ENCODE results near the gene PBX1.

PBX1 gene

DNA sequence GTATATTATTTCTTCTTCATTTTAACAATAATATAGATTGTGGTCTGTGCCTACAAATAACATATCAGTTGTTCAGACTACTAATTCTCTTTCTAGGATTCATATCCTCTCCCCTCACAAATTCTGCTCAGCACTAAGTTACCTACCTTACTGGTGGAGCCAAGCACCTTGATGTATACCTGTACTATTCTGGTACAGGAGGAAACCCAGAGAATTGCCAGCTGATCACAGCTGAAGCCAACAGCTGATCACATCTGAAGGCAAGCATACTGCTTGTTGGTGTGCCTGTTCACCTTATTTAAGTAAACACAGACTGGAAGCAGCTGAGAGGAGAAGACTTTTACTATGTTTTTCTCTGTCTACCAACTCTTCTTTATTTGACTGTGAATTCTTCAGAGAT lies 101.8 kb downstream of the PBX1 start:
- Histone ChIP-seq H3K4me1 (ENCODE audit: low read depth, poor library complexity, severe bottlenecking) (peaks cover 28% of the 10 kb centered on the region), H3K4me2 (peak overlapping the region; percentile 63), H4K20me1 (ENCODE audit: insufficient read depth) (no peaks in the 10 kb centered on the region), H3K27me3 (ENCODE audit: insufficient read depth, low read depth) (no peaks in the 10 kb centered on the region), H3K9ac (no peak overlapping the region), H2AFZ (ENCODE audit: low read depth) (no peak overlapping the region), H3K27ac (peak overlapping the region; percentile 21), H3K79me2 (ENCODE audit: insufficient read depth, low read depth) (no peaks in the 10 kb centered on the region), H3K36me3 (ENCODE audit: insufficient read depth) (no peaks in the 10 kb centered on the region), H3K4me3 (IDR thresholded peaks at IDR 0.05; ENCODE audit: insufficient read depth, low read depth, low read length) (no peak overlapping the region)
- TF ChIP-seq, protein P1, sequence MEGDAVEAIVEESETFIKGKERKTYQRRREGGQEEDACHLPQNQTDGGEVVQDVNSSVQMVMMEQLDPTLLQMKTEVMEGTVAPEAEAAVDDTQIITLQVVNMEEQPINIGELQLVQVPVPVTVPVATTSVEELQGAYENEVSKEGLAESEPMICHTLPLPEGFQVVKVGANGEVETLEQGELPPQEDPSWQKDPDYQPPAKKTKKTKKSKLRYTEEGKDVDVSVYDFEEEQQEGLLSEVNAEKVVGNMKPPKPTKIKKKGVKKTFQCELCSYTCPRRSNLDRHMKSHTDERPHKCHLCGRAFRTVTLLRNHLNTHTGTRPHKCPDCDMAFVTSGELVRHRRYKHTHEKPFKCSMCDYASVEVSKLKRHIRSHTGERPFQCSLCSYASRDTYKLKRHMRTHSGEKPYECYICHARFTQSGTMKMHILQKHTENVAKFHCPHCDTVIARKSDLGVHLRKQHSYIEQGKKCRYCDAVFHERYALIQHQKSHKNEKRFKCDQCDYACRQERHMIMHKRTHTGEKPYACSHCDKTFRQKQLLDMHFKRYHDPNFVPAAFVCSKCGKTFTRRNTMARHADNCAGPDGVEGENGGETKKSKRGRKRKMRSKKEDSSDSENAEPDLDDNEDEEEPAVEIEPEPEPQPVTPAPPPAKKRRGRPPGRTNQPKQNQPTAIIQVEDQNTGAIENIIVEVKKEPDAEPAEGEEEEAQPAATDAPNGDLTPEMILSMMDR (conservative IDR thresholded peaks at IDR 0.05; ENCODE audit: low read depth, low read length), result peak; percentile 8; the same call in 1 of the 2 replicates

DNA sequence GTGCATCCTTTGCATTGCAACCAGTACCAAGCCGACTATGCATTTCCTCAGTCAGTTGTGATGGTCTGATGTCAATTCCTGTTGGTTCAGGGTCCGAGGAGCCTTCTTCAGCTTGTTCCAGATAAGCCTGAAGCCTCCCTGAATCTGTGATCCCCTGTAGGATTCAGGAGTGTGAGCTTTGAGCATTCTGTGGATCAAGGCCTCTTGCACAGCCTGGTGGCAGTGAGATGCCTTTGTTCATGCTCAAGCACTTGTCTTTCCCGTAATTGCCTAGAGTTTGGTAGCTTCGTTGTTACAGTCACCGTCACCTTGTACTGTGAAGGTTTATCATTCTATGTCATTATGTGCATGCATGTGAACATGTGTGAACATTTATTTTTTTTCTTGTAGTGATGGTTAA lies 103.5 kb downstream of the PBX1 start:
- Histone ChIP-seq H3K4me2 (no peak overlapping the region), H2AFZ (ENCODE audit: low read depth) (no peak overlapping the region), H3K36me3 (ENCODE audit: insufficient read depth) (no peaks in the 10 kb centered on the region), H3K9ac (no peak overlapping the region), H3K4me3 (IDR thresholded peaks at IDR 0.05; ENCODE audit: insufficient read depth, low read depth, low read length) (no peak overlapping the region), H3K79me2 (ENCODE audit: insufficient read depth, low read depth) (no peaks in the 10 kb centered on the region), H4K20me1 (ENCODE audit: insufficient read depth) (no peaks in the 10 kb centered on the region), H3K4me1 (ENCODE audit: low read depth, poor library complexity, severe bottlenecking) (peaks cover 37% of the 10 kb centered on the region), H3K27me3 (ENCODE audit: insufficient read depth, low read depth) (no peaks in the 10 kb centered on the region), H3K27ac (no peak overlapping the region)
- TF ChIP-seq, protein P1 (conservative IDR thresholded peaks at IDR 0.05; ENCODE audit: low read depth, low read length), result no peak

DNA sequence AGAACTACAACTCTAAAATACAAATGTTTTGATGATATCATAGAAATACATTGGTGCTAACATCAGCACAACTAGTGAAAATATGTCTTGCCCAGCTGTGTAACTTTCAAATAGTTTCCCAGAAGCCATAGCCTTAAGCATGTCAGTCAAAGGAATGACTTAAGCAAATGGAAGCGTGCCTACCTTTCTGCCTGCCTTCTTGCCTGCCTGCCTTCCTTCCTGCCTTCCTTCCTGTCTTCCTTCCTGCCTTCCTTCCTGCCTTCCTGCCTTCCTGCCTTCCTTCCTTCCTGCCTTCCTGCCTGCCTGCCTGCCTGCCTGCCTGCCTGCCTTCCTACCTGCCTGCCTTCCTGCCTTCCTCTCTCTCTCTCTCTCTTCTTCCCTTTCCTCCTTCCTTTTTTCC lies 104.0 kb downstream of the PBX1 start:
- H3K4me1 ChIP-seq (ENCODE audit: low read depth, poor library complexity, severe bottlenecking), result peaks cover 42% of the 10 kb centered on the region
- H3K4me2 ChIP-seq, result no peak overlapping the region
- no peaks in the 10 kb centered on the region for H4K20me1 ChIP-seq (ENCODE audit: insufficient read depth)
- H3K4me3 ChIP-seq (IDR thresholded peaks at IDR 0.05; ENCODE audit: insufficient read depth, low read depth, low read length), result no peak overlapping the region
- no peaks in the 10 kb centered on the region for H3K27me3 ChIP-seq (ENCODE audit: insufficient read depth, low read depth)
- TF ChIP-seq, protein P1 (conservative IDR thresholded peaks at IDR 0.05; ENCODE audit: low read depth, low read length), result no peak
- H3K9ac ChIP-seq, result no peak overlapping the region
- no peaks in the 10 kb centered on the region for H3K79me2 ChIP-seq (ENCODE audit: insufficient read depth, low read depth)
- H3K27ac ChIP-seq, result no peak overlapping the region
- no peak overlapping the region for H2AFZ ChIP-seq (ENCODE audit: low read depth)
- H3K36me3 ChIP-seq (ENCODE audit: insufficient read depth), result no peaks in the 10 kb centered on the region

DNA sequence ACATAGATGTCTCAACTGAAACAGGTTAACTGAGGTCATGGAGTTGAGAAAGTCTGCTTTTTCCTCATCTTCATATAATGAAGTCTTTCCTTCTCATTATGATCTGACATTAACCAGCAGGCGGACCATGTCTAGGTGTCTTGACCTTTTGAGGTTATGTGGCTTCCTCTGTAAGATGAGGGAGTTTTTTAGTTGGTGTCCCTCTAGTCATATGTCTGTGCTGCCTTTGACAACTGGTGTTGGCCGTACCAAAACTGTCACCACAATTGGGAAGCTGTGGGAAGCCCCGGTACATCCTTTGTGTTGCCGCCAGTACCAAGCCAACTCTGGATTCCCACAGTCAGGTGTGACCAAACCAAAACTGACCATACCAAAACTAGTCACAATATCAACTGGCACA lies 105.1 kb downstream of the PBX1 start:
- TF ChIP-seq, protein P1 (conservative IDR thresholded peaks at IDR 0.05; ENCODE audit: low read depth, low read length), result no peak
- no peaks in the 10 kb centered on the region for H3K36me3 ChIP-seq (ENCODE audit: insufficient read depth)
- H3K9ac ChIP-seq, result no peak overlapping the region
- H3K4me2 ChIP-seq, result no peak overlapping the region
- no peak overlapping the region for H2AFZ ChIP-seq (ENCODE audit: low read depth)
- no peaks in the 10 kb centered on the region for H4K20me1 ChIP-seq (ENCODE audit: insufficient read depth)
- H3K4me3 ChIP-seq (IDR thresholded peaks at IDR 0.05; ENCODE audit: insufficient read depth, low read depth, low read length), result no peak overlapping the region
- H3K79me2 ChIP-seq (ENCODE audit: insufficient read depth, low read depth), result no peaks in the 10 kb centered on the region
- H3K27me3 ChIP-seq (ENCODE audit: insufficient read depth, low read depth), result no peaks in the 10 kb centered on the region
- H3K27ac ChIP-seq, result no peak overlapping the region
- H3K4me1 ChIP-seq (ENCODE audit: low read depth, poor library complexity, severe bottlenecking), result peaks cover 44% of the 10 kb centered on the region
